Muscle of leg (tissue), 11 donors: ENCODE data around the gene NHERF1. TPM values are rescaled to one million over a fixed set of nuclear protein-coding genes. Genes with fewer than 3 reads are reported as not detected.
A peak's percentile ranks its signal among the peaks of the same experiment; 100 is the strongest.

Experiments
- DNase-seq: peaks from one replicate; pipeline ENCODE4 v3.0.0; 2013
- H3K27ac ChIP-seq: one replicate; pipeline ENCODE4 v1.5.1; 2013; ENCODE audit warnings: mild to moderate bottlenecking, low read length, control low read depth
- H3K27me3 ChIP-seq: one replicate; pipeline ENCODE4 v1.6.1; 2013; ENCODE audit warnings: low read length; ENCODE audit not compliant: control insufficient read depth, insufficient read depth
- H3K36me3 ChIP-seq: one replicate; pipeline ENCODE4 v1.6.1; 2013; ENCODE audit warnings: low read length; ENCODE audit not compliant: control insufficient read depth, insufficient read depth
- H3K4me1 ChIP-seq: one replicate; pipeline ENCODE4 v1.6.1; 2013; ENCODE audit warnings: low read length; ENCODE audit not compliant: control insufficient read depth, insufficient read depth
- H3K4me3 ChIP-seq: one replicate; pipeline ENCODE4 v1.5.1; 2013; ENCODE audit warnings: low read length, control low read depth
- H3K9me3 ChIP-seq: replicated peaks from 2 replicates; pipeline ENCODE4 v1.6.1; 2013; ENCODE audit warnings: low read depth, low read length; ENCODE audit not compliant: control insufficient read depth
- WGBS: methylation state at CpG from one replicate; pipeline ENCODE4 v1.1.5; 2013; ENCODE audit warnings: missing lambda C conversion rate; ENCODE audit not compliant: insufficient coverage; 5-methylcytosine and 5-hydroxymethylcytosine counted together
- polyA plus RNA-seq, 8 donors: library from polyadenylated mRNA; unstranded; fragments of 120-200 nt; gene quantifications; one replicate each; pipeline versions ENCODE4 v1.2.1 to v1.2.3, GENCODE V29; 2013; ENCODE audit warnings: inconsistent platforms in 1 of 8, low replicate concordance in 1 of 8; ENCODE audit not compliant: insufficient read length in 8 of 8, insufficient read depth in 1 of 8
- total RNA-seq: library from RNA; stranded (reverse); fragments of 120-200 nt; gene quantifications from one replicate; pipeline ENCODE4 v1.2.4, GENCODE V29; 2013

The NHERF1 gene
- total and polyA plus RNA-seq, 9 donors = 3.5 to 24.4 (median 6.6) TPM

DNA sequence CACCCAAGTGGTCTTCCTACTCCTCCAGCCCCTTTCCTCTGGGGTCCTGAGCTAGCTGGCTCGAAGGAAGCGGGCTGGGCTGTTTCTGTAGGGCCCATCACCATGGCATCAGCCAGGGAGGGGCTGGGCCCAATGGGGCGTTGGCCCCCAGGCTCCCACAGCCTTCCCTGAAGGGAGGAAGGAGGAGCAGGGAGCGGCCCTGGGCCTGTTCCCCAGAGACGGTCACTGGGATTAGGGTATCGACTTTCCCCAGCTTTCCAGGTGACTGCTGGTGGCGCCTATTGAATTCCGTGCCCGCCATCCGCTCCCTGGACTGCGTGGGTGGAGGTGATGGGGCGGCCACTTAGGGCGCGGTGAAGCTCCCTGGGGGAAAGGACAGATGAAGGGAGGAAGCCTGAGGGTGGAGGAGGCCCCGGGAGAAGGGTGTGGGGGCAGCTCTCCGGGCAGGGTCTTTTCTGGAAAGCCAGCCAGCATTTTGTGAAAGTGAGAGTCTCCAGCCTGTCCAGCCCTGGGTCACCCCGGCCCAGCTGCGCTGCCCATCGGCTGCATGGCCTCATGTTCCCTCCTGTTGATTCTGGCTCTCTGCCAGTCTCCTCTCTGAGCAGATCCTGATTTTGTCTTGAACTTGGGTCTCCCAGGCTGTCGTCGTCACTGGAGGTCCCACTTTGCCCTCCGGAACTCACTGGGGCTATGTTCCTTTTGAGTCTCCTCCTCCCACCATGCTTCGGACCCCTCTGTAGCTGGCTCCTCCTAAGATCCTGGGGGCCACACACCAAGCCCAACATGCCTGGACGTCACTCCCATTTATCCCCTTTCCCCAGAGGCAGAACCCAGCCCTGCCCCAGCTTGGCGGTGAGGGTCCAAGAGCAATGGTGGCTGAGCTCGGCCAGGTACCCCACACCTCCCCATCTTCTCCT, 9.8 kb downstream of the NHERF1 start:
- Histone ChIP-seq H3K4me3 (no peak overlapping the region), H3K27ac (peak overlapping the region; percentile 38), H3K36me3 (no peaks in the 10 kb centered on the region), H3K9me3 (no peaks in the 10 kb centered on the region), H3K27me3 (peaks cover 2% of the 10 kb centered on the region), H3K4me1 (peaks cover 54% of the 10 kb centered on the region)
- DNase-seq = peak; percentile 66
- 61% methylated on average over 24 of the region's 26 CpGs for WGBS

DNA sequence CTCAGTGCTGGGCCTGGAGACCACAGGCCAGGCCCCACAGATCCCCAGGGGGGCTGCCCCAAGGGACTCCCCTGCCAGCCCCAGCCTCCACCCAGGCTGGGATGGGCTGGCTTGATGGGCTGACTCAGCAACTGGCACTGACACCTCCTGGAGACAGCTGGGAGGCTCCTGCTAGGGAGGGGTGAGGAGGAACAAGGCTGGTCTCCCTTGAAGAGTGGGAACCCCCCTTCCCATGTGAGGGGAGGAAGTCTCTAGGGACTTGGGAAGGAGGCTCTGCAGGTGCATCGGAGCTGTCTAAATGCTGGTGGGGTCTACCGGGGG, 10.4 kb downstream of the NHERF1 start:
- Histone ChIP-seq H3K9me3 (no peaks in the 10 kb centered on the region), H3K4me1 (peaks cover 60% of the 10 kb centered on the region), H3K4me3 (no peak overlapping the region), H3K27me3 (no peaks in the 10 kb centered on the region), H3K36me3 (no peaks in the 10 kb centered on the region), H3K27ac (peak overlapping the region; percentile 38)
- peak; percentile 65 for DNase-seq
- no CpG with 5 or more reads among the region's 2 CpGs for WGBS

DNA sequence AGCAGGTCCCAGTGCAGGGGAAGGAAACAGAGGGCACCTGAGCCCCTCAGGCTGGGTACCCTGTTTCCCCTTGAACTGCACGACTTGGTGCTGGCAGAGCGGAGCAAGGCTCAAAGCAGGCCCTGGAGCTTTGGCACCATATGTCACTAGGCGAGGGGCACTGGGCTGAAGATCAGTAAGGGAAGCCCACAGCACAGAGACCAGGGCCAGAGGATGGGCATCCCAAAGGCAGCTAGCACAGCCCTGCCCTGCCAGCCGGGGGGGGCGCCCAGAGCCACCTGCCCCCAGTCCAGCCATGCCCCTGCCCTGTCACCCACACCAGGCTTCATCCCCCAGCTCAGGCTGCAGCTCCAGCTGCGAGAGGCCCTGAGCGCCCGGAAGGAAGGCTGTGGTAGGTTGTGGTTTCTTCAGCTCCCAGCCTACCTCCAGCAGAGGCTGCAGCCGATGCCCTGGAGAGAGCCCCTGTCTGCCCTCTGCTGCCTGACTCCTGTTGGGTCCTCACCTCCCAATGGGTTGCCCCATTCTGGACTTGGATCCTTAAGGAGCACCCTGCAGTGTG, 10.9 kb downstream of the NHERF1 start:
- Histone ChIP-seq H3K4me1 (peaks cover 64% of the 10 kb centered on the region), H3K27ac (peak overlapping the region; percentile 7), H3K9me3 (no peaks in the 10 kb centered on the region), H3K36me3 (no peaks in the 10 kb centered on the region), H3K4me3 (no peak overlapping the region), H3K27me3 (no peaks in the 10 kb centered on the region)
- DNase-seq = no peak
- WGBS = 64% methylated on average over 4 of the region's 9 CpGs

DNA sequence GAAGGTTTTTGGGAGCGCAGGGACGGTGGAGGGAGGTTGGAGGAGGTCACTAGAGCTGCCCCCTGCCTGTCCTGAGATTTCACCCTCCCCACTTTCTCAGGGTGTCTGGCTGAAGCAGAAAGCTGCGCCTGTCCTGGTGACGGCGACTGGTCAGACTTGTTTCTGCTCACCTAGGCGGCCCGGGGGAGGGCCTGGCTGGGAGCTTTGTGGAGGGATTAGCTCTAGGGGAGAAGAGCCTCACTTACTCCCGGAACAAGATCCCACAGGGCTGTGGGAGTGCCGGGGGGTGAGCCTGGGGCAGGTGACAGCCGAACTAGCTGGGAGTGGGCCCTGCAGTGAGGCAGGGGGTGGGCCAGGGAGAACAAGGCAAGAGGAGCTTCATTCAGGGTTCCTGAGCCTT, 11.5 kb downstream of the NHERF1 start:
- Histone ChIP-seq H3K27ac (no peak overlapping the region), H3K9me3 (no peaks in the 10 kb centered on the region), H3K4me3 (no peak overlapping the region), H3K36me3 (no peaks in the 10 kb centered on the region), H3K27me3 (no peaks in the 10 kb centered on the region), H3K4me1 (peaks cover 64% of the 10 kb centered on the region)
- no peak for DNase-seq
- whole genome bisulfite sequencing = 55% methylated on average over 5 of the region's 10 CpGs

DNA sequence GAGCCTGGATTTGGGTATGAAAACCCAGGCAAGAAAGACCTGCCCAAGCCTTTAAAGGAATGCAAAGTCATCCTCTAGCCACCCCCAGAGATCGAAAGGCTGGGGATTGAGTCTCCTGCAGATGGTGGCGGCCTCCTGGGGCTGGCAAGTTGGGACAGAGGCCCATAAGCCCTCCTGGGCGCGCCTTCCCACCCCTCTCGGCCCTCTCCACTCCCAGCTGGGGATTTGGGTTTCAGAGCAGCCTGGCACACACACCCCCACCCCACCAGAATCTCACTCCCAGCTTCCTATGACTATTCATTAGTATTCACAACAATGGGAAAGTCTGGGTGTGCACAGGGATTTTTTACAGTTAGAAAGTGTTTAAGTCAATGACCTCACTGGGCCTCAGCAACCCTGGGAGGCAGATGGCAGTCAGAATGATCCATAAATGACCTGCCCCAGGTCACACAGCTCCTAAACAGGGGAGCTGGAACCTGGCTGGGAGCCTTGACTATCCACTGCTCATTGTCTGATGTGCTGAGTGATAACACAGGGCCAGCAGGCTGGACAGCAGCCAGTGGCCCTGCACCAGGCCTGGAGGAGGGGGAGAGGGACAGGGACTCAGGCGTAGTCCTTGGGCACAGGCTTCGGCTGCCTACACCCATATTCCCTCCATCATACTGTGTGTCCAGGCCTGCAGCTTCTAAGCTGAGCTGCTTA, 12.1 kb downstream of the NHERF1 start:
- DNase-seq = no peak
- no peaks in the 10 kb centered on the region for H3K9me3 ChIP-seq
- no CpG with 5 or more reads among the region's 7 CpGs for WGBS
- H3K36me3 ChIP-seq = no peaks in the 10 kb centered on the region
- no peak overlapping the region for H3K27ac ChIP-seq
- H3K4me1 ChIP-seq = peaks cover 64% of the 10 kb centered on the region
- no peak overlapping the region for H3K4me3 ChIP-seq
- H3K27me3 ChIP-seq = no peaks in the 10 kb centered on the region

DNA sequence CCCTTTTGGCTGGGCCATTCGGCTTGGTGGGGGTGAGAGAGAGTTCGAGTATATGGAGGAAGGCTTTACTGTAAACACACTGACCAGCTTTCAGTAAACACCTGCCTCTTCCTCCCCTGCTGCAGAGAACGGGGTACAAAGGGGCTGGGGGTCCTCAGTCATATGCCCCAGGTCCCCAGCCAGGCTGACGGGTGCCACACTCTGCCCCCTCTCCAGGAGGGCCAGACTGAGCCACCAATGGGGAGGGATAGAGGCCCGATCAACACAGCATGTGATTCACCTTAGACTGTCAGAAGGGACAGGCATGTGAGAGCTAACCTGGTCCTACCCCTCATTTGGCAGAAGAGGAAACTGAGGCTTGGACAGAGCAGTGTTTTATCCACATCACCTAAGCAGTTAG, 13.0 kb downstream of the NHERF1 start:
- Histone ChIP-seq H3K4me3 (no peak overlapping the region), H3K9me3 (no peaks in the 10 kb centered on the region), H3K27ac (no peak overlapping the region), H3K4me1 (peaks cover 64% of the 10 kb centered on the region), H3K36me3 (no peaks in the 10 kb centered on the region), H3K27me3 (no peaks in the 10 kb centered on the region)
- 76% methylated on average over 3 of the region's 5 CpGs for WGBS
- no peak for DNase-seq

DNA sequence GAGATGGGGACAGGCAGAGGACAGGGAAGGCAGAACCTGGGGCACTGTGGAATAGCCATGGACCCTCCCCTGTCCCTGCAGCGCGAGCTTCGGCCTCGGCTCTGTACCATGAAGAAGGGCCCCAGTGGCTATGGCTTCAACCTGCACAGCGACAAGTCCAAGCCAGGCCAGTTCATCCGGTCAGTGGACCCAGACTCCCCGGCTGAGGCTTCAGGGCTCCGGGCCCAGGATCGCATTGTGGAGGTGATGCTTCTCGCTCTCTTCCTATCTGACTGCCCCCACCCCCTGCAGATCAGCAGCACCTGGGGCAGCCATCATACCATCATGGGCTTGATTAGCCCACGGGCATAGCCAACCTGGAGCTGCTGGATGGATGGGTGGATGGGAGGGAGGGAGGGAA, 13.5 kb downstream of the NHERF1 start:
- Histone ChIP-seq H3K4me1 (peaks cover 62% of the 10 kb centered on the region), H3K27me3 (no peaks in the 10 kb centered on the region), H3K9me3 (no peaks in the 10 kb centered on the region), H3K4me3 (no peak overlapping the region), H3K36me3 (no peaks in the 10 kb centered on the region), H3K27ac (no peak overlapping the region)
- DNase-seq = no peak
- 94% methylated on average over 7 of the region's 11 CpGs for WGBS

DNA sequence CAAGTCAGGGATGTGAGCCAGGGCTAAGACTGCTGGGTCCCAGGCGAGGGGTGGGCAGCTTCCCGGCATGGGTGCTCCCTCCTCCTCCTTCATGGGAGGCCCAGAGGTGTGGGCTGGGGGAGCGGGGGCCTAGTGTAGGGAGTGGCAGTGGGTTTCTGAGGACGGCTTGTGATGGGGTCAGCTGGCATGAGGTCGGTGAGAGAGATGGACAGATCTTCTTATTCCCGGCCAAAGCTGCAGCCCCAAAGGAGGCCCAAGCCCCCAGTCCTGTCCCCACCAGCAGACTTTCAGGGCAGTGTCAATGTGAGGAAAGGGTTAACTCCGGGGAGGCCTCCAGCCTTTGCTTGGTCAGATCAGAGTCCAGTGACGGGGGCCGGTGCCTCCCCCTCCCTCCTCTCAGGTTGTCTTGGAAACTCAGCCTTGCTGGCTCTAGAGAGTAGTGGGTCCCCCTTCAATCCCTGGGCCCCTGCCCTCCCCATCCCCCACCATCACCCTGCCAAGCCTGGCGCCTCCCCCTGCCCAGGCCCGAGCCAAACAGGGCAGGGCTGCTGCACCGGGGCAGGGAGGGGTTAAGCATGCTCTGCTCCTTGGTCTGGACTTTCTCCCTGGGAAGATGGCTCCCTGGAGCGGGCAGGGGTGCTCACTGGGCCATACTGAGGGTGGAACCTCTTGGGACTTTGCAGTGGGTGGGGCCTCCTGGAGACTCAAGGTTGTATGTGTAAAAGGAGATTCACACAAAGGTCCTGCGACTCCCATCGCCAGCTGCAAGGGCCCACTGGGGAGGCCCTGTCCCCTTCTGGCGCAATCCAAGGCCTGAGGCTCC, 15.3 kb downstream of the NHERF1 start:
- 23% methylated on average over 10 of the region's 16 CpGs for WGBS
- no peak overlapping the region for H3K4me3 ChIP-seq
- peaks cover 46% of the 10 kb centered on the region for H3K4me1 ChIP-seq
- no peaks in the 10 kb centered on the region for H3K36me3 ChIP-seq
- no peaks in the 10 kb centered on the region for H3K9me3 ChIP-seq
- DNase-seq = no peak
- H3K27me3 ChIP-seq = no peaks in the 10 kb centered on the region
- no peak overlapping the region for H3K27ac ChIP-seq

DNA sequence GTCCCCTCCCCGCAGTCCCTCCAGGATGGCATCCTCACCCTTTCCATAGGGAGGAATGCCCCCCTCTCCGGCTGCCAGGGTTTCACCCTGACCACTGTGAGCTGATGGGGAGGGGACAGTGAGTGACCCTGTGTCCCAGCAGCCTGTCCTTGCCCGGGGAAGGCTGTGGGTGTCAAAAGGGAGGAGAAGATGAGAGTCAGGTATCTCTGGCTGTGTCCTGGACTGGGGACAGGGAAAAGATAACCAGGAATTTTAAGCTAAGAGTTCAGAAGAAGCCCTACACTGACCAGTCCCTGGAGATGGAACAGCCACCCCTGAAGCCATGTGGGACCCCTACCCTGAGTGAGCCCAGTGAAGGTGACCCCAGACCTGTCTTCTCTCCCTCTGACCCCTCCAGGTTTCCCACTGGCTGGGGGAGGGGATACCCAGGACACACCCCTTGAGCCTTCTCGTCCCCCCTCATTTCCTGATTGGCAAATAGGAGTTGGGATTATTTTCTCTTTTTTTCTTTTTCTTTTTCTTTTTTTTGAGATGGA, 16.4 kb downstream of the NHERF1 start:
- Histone ChIP-seq H3K4me1 (peaks cover 36% of the 10 kb centered on the region), H3K36me3 (peaks cover 5% of the 10 kb centered on the region)

More for the DNA sequence above, 16.4 kb downstream of the NHERF1 start:
- 38% methylated on average over 1 of the region's 4 CpGs for WGBS
- Histone ChIP-seq H3K27ac (no peak overlapping the region), H3K27me3 (no peaks in the 10 kb centered on the region), H3K9me3 (no peaks in the 10 kb centered on the region), H3K4me3 (no peak overlapping the region)
- no peak for DNase-seq
